ENCODE measurements around the gene CCDC194.

Gene CCDC194

DNA sequence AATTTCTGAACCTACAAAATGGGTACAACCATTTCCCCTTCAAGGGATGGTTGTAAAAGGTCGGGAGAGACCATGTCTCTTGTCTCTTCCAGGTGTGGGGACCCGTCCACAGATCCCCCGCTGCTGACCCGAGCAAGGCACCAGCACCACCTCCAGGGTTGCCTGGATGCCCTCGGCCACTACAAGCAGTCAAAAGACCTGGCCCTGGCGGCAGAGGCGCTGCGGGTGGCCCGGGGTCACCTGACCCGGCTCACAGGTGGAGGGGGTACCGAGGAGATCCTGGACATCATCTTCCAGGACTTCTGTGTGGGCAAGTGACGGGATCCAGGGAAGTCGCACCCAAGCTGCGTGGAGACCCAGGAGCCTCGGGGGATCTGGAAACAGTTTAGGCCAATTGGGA is 52.6 kb downstream of the CCDC194 start:
- POLR2A ChIA-PET: no interaction called here
- TF ChIP-seq, protein P1, sequence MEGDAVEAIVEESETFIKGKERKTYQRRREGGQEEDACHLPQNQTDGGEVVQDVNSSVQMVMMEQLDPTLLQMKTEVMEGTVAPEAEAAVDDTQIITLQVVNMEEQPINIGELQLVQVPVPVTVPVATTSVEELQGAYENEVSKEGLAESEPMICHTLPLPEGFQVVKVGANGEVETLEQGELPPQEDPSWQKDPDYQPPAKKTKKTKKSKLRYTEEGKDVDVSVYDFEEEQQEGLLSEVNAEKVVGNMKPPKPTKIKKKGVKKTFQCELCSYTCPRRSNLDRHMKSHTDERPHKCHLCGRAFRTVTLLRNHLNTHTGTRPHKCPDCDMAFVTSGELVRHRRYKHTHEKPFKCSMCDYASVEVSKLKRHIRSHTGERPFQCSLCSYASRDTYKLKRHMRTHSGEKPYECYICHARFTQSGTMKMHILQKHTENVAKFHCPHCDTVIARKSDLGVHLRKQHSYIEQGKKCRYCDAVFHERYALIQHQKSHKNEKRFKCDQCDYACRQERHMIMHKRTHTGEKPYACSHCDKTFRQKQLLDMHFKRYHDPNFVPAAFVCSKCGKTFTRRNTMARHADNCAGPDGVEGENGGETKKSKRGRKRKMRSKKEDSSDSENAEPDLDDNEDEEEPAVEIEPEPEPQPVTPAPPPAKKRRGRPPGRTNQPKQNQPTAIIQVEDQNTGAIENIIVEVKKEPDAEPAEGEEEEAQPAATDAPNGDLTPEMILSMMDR (IDR thresholded peaks at IDR 0.05; ENCODE audit: control extremely low read depth, extremely low read depth, low read depth, missing control alignments): no peak
- CTCF ChIA-PET: interaction anchor here (9.8 kb wide), 1 partner anchor 47 kb away, joined by 192 read pairs; no protein-coding TSS in a partner anchor
- DNase-seq (ENCODE audit: extremely low spot score): no peak

- TF ChIP-seq, protein P1 (IDR thresholded peaks at IDR 0.05; ENCODE audit: control extremely low read depth, extremely low read depth, low read depth, missing control alignments): no peak
- POLR2A ChIA-PET: no interaction called here
- CTCF ChIA-PET: interaction anchor here (9.8 kb wide), 1 partner anchor 47 kb away, joined by 192 read pairs; no protein-coding TSS in a partner anchor
- no peak for DNase-seq (ENCODE audit: extremely low spot score)
These were observed 53.1 kb downstream of the CCDC194 start for GRCh38 chr19:17340871-17341357.

All from GM10248 (cell line).